Epithelial cell of esophagus (primary cell): ENCODE data around the gene ELMO1.
"Not testable (repeated sequence)": the region's sequence is repeated elsewhere in the genome, so short reads cannot be mapped to it uniquely, and the experiment has no call there.

ENCODE experiments used
- DNase-seq: peaks from one replicate; pipeline ENCODE4 v3.0.0; 2010; ENCODE audit warnings: low read depth
- H3K4me3 ChIP-seq: 2 replicates; pipeline ENCODE4 v1.5.1; 2011; ENCODE audit warnings: mild to moderate bottlenecking, low read length, control low read depth
- TF ChIP-seq, protein P1 (sequence below): IDR thresholded peaks from 2 replicates; pipeline ENCODE4 v1.5.1; 2011; ENCODE audit warnings: low read depth, mild to moderate bottlenecking, low read length, control low read depth, inconsistent platforms; ENCODE audit not compliant: insufficient read depth; ENCODE audit errors: missing control alignments

The ELMO1 gene

DNA sequence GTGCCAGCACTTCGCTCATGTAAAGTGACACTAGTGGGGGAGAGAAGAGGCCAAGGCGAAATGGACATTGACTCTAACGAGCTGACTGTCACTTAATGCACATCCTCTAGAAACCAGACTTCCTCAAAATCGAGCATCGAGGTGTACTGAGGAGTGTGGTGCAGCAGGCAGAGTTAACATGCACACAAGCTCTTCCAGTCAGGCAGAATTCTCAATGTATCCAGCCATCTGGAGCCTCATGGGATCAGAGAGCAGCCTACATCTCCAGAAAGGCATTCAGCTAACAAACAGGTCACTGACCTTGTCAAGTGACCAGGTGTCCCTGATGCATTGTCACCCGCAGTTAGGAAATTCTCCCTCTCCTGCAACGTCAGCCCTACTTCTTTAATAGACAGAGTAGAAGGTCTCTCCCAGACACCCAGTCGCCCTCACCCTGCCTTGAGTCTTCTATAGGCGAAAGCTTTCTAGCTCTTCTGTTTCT lies 464.6 kb downstream of the ELMO1 start:
- no peak overlapping the region for H3K4me3 ChIP-seq
- DNase-seq = no peak
- TF ChIP-seq, protein P1, sequence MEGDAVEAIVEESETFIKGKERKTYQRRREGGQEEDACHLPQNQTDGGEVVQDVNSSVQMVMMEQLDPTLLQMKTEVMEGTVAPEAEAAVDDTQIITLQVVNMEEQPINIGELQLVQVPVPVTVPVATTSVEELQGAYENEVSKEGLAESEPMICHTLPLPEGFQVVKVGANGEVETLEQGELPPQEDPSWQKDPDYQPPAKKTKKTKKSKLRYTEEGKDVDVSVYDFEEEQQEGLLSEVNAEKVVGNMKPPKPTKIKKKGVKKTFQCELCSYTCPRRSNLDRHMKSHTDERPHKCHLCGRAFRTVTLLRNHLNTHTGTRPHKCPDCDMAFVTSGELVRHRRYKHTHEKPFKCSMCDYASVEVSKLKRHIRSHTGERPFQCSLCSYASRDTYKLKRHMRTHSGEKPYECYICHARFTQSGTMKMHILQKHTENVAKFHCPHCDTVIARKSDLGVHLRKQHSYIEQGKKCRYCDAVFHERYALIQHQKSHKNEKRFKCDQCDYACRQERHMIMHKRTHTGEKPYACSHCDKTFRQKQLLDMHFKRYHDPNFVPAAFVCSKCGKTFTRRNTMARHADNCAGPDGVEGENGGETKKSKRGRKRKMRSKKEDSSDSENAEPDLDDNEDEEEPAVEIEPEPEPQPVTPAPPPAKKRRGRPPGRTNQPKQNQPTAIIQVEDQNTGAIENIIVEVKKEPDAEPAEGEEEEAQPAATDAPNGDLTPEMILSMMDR = no peak

DNA sequence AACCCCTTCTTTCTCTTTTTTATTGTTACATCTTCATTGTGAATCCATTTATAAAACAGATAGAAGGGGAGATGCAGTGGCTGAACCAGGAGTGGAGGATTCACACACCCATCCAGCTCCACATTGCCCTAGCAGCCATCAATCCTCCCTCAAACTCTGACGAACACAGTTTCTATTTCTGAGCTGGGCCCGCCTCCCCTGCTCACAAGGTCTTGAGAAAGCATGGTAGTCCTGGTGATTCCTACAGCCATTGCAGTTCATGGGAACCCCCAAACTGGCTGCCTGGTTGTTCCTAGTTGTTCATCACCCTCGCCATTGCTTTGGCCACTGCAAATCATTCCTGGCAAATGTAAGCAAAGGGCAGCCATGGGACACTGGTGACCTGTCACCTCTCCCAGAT lies 465.9 kb downstream of the ELMO1 start:
- no peak for DNase-seq

GRCh38 chr7:36979810-36980248 lies 468.8 kb downstream of the ELMO1 start:
- DNase-seq = no peak
- TF ChIP-seq, protein P1 = no peak
- H3K4me3 ChIP-seq = no peak overlapping the region

More for the DNA sequence above, 465.9 kb downstream of the ELMO1 start:
- TF ChIP-seq, protein P1 = no peak
- no peak overlapping the region for H3K4me3 ChIP-seq

- no peak overlapping the region for H3K4me3 ChIP-seq
- TF ChIP-seq, protein P1 = no peak
- DNase-seq = no peak
Measured at GRCh38 chr7:36978461-36978860, 470.2 kb downstream of the ELMO1 start.

GRCh38 chr7:36977878-36978277 lies 470.8 kb downstream of the ELMO1 start:
- TF ChIP-seq, protein P1 = no peak
- H3K4me3 ChIP-seq = no peak overlapping the region
- DNase-seq = no peak

DNA sequence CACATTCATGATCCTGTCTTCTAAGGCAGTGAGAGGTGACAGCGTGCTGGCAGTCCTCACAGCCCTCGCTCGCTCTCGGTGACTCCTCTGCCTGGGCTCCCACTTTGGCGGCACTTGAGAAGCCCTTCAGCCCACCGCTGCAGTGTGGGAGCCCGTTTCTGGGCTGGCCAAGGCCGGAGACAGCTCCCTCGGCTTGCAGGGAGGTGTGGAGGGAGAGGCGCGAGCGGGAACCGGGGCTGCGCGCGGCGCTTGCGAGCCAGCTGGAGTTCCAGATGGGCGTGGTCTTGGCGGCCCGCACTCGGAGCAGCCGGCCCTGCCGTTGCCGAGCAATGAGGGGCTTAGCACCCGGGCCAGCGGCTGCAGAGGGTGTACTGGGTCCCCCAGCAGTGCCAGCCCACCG lies 475.1 kb downstream of the ELMO1 start:
- not testable (repeated sequence) for DNase-seq, H3K4me3 ChIP-seq

GRCh38 chr7:36972140-36972518 lies 476.5 kb downstream of the ELMO1 start:
- TF ChIP-seq, protein P1 = no peak
- no peak overlapping the region for H3K4me3 ChIP-seq
- no peak for DNase-seq

DNA sequence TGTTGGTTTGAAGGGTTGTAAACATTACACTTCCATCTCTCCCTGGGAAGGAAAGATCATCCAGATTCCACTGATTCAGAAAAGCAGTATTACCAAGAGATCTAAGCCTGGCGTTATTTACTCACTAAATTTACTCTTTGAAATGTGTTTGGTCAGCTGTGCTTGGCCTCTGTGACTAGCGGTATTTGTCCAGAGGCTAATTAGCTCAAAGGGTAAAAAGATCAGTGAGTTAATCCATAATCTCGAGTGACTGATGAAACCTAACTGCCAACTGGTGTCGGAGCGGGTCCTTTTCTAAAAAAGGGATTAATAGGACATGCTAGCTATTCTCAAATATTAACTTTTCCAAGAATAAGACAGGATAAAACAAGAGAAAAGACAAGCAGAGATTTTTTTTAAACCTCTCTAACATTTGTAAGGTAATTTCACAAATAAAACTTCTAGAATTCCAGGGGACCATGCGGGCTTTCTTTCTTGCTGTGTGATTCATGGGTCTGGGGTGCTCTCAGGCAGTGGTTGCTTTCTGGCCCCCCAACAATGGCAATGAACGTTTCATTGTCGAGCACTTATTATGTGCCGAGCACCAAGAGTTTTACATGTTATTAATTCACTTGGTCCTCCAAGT lies 477.0 kb downstream of the ELMO1 start:
- TF ChIP-seq, protein P1 = no peak
- no peak for DNase-seq
- H3K4me3 ChIP-seq = no peak overlapping the region
